Heart right ventricle (tissue), 16 donors: ENCODE data around the gene MIEF1. TPM values are rescaled to one million over a fixed set of nuclear protein-coding genes. Genes with fewer than 3 reads are reported as not detected.
A peak's percentile ranks its signal among the peaks of the same experiment; 100 is the strongest.

Experiments used
- ATAC-seq, 8 donors: fragments of 200-7000 bp; cut with Tn5 transposase; one replicate each; pipeline ENCODE4 v1.9.1; 2020; ENCODE audit warnings: mild to moderate bottlenecking in 8 of 8, moderate library complexity in 8 of 8, moderate number of reproducible peaks in 1 of 8
- DNase-seq, 2 donors: peaks; one replicate each; pipeline ENCODE4 v3.0.0-alpha.2; 2020
- H3K27ac ChIP-seq, 10 donors: fragments of 200-600 bp; sonication (generic) in 2 of 10; one replicate each; pipeline versions ENCODE4 v1.5.0 to v1.8.0; 2020 to 2022; ENCODE audit warnings: mild to moderate bottlenecking in 3 of 10
- H3K27me3 ChIP-seq, 7 donors: fragments of 200-600 bp; one replicate each; pipeline ENCODE4 v1.8.0; 2021 to 2022; ENCODE audit warnings: mild to moderate bottlenecking in 2 of 7
- H3K36me3 ChIP-seq, 9 donors: fragments of 200-600 bp; sonication (generic) in 1 of 9; one replicate each; pipeline versions ENCODE4 v1.5.0 to v1.8.0; 2020 to 2022; ENCODE audit warnings: mild to moderate bottlenecking in 2 of 9
- H3K4me1 ChIP-seq, 9 donors: fragments of 200-600 bp; sonication (generic) in 1 of 9; one replicate each; pipeline versions ENCODE4 v1.5.0 to v1.8.0; 2020 to 2022; ENCODE audit warnings: mild to moderate bottlenecking in 4 of 9
- H3K4me3 ChIP-seq, 10 donors: fragments of 200-600 bp; sonication (generic) in 2 of 10; one replicate each; pipeline versions ENCODE4 v1.5.0 to v1.8.0; 2020 to 2022; ENCODE audit warnings: mild to moderate bottlenecking in 7 of 10, moderate library complexity in 2 of 10
- H3K9me3 ChIP-seq, 11 donors: fragments of 200-600 bp in 10 of 11; sonication (generic) in 2 of 11; one replicate each; pipeline versions ENCODE4 v1.5.0 to v1.8.0; 2013 to 2022; ENCODE audit warnings: mild to moderate bottlenecking in 2 of 11, control low read depth in 1 of 11, moderate library complexity in 1 of 11
- CTCF ChIP-seq, 9 donors: fragments of 200-600 bp; sonication (generic) in 2 of 9; IDR thresholded peaks; one replicate each; pipeline versions ENCODE4 v1.5.0 to v1.8.0; 2021 to 2022; ENCODE audit warnings: antibody characterized with exemption in 9 of 9, mild to moderate bottlenecking in 5 of 9, moderate library complexity in 1 of 9
- WGBS, 2 donors: extraction: QIAGEN DNeasy Blood & Tissue Kit; methylation state at CpG; one replicate each; pipeline ENCODE4 v1.1.7; 2013; ENCODE audit warnings: inconsistent platforms in 1 of 2; 5-methylcytosine and 5-hydroxymethylcytosine counted together
- intact Hi-C, 10 donors: fragments of 100-400 bp; cut with DNase I; formaldehyde crosslinking; loops; one replicate each; pipeline versions ENCODE4 v1.11.1 to v1.14.2; 2022
- polyA plus RNA-seq, 2 donors: library from polyadenylated mRNA; stranded (reverse); fragments of 200-250 nt; gene quantifications; one replicate each; pipeline ENCODE4 v1.2.3, GENCODE V29; 2013
- total RNA-seq, 10 donors: library from RNA; stranded (reverse); fragmentation: NEBNext Ultra II Directional in 3 of 10; extraction: Animal tissue kit (Norgen Biotek cat#: 25700) in 3 of 10; gene quantifications; one replicate each; pipeline versions ENCODE4 v1.2.1 to v1.2.4, GENCODE V29; 2021 to 2023
- donor health status: Arrhythmogenic right ventricular cardiomyopathy.
- donor health status: ischemic (EF 13 %, LVEDD 7.1; RV severe dilation, severe dysfunction).
- donor health status: healthy with polysubstance abuse.
- donor health status: DM: no; HTN: yes; CAD: no.
- donor health status: DM: no; HTN: no; CAD: no.
- donor health status: ischemic (EF 25% LVEDD 6.9; RV normal size, moderate dysfunction).
- donor health status: ischemic (EF 25% LVEDD 5.7; RV mildly dilated, moderate dysfunction).
- donor health status: healthy.
- donor health status: DM: yes; HTN: yes; CAD: no.
- donor health status: Ischemic cardiomyopathy.
- donor health status: ischemic (EF 35%, LVEDD 5.7; RV mildly dilated, moderate dysfunction).
- donor health status: nonischemic (EF 11% LVEDD 7.7; RV severe dilation, severe dysfunction).
- donor health status: DM: yes; HTN: yes; CAD: no.
- donor health status: PGD.
- donor health status: ischemic (EF 29% LVEDD 5.4; RV normal size, mild dysfunction).
- donor health status: nonischemic (EF 23%, LVEDD 6.1; RV moderate dilation, normal function).

MIEF1 gene
- total and polyA plus RNA-seq, 12 donors: 7.0 to 35.8 (median 17.0) TPM

GRCh38 chr22:39475902-39476301, 26.2 kb upstream of the MIEF1 start:
- H3K36me3 ChIP-seq: peaks cover 0 to 6% (median 0%) of the 10 kb centered on the region in 9 donors
- no peaks in the 10 kb centered on the region for H3K9me3 ChIP-seq
- H3K27me3 ChIP-seq: peaks cover 0 to 3% (median 0%) of the 10 kb centered on the region in 7 donors
- intact Hi-C loops: no loop called here
- 70 to 78% methylated on average over 3 of the region's 3 CpGs for WGBS, 2 donors
- no peak overlapping the region for H3K4me3 ChIP-seq
- no peak for TF ChIP-seq CTCF (IDR thresholded peaks at IDR 0.05)
- peaks cover 13 to 72% (median 28%) of the 10 kb centered on the region in 9 donors for H3K4me1 ChIP-seq
- peak in 7 of 8 donors; percentile 5 to 42 (median 26) for ATAC-seq
- H3K27ac ChIP-seq: peak overlapping the region in 7 of 10 donors; percentile 12 to 75 (median 55)
- peak; percentile 54 to 57 for DNase-seq

- peaks cover 0 to 6% (median 0%) of the 10 kb centered on the region in 9 donors for H3K36me3 ChIP-seq
- H3K4me1 ChIP-seq: peaks cover 9 to 64% (median 20%) of the 10 kb centered on the region in 9 donors
- H3K27me3 ChIP-seq: no peaks in the 10 kb centered on the region
- DNase-seq: no peak
- intact Hi-C loops: no loop called here
- H3K4me3 ChIP-seq: no peak overlapping the region
- no peaks in the 10 kb centered on the region for H3K9me3 ChIP-seq
- TF ChIP-seq CTCF (IDR thresholded peaks at IDR 0.05): no peak
- 80 to 82% methylated on average over 13 of the region's 13 CpGs for whole genome bisulfite sequencing, 2 donors
- ATAC-seq: no peak
- H3K27ac ChIP-seq: peak overlapping the region in 5 of 10 donors; percentile 29 to 58 (median 46)
Observed at GRCh38 chr22:39476664-39477063, 25.4 kb upstream of the MIEF1 start.

GRCh38 chr22:39477542-39477941, 24.5 kb upstream of the MIEF1 start:
- intact Hi-C loops: no loop called here
- H3K27me3 ChIP-seq: no peaks in the 10 kb centered on the region

GRCh38 chr22:39478441-39478850, 23.6 kb upstream of the MIEF1 start:
- no peak for TF ChIP-seq CTCF (IDR thresholded peaks at IDR 0.05)
- no peak for DNase-seq
- Histone ChIP-seq H3K4me3 (no peak overlapping the region), H3K9me3 (no peaks in the 10 kb centered on the region), H3K27ac (no peak overlapping the region), H3K27me3 (no peaks in the 10 kb centered on the region), H3K36me3 (peaks cover 0 to 6% (median 0%) of the 10 kb centered on the region in 9 donors), H3K4me1 (peaks cover 0 to 46% (median 8%) of the 10 kb centered on the region in 9 donors)
- whole genome bisulfite sequencing, 2 donors: 33 to 48% methylated on average over 9 of the region's 9 CpGs
- peak in 5 of 8 donors; percentile 34 to 68 (median 53) for ATAC-seq
- intact Hi-C loops: no loop called here

More at GRCh38 chr22:39477542-39477941, 24.5 kb upstream of the MIEF1 start:
- ATAC-seq (no peak), DNase-seq (no peak)
- Histone ChIP-seq H3K4me1 (peaks cover 3 to 55% (median 12%) of the 10 kb centered on the region in 9 donors), H3K9me3 (no peaks in the 10 kb centered on the region), H3K4me3 (no peak overlapping the region), H3K36me3 (peaks cover 0 to 6% (median 0%) of the 10 kb centered on the region in 9 donors), H3K27ac (no peak overlapping the region)
- no peak for TF ChIP-seq CTCF (IDR thresholded peaks at IDR 0.05)
- 90 to 92% methylated on average over 9 of the region's 9 CpGs for WGBS, 2 donors
